ENCODE measurements around the gene SCNM1. TPM values are rescaled to one million over a fixed set of nuclear protein-coding genes. Genes with fewer than 3 reads are reported as not detected.

SCNM1 gene
- total RNA-seq, 2 donors from 2014 or later: 16.2 to 28.0 TPM

DNA sequence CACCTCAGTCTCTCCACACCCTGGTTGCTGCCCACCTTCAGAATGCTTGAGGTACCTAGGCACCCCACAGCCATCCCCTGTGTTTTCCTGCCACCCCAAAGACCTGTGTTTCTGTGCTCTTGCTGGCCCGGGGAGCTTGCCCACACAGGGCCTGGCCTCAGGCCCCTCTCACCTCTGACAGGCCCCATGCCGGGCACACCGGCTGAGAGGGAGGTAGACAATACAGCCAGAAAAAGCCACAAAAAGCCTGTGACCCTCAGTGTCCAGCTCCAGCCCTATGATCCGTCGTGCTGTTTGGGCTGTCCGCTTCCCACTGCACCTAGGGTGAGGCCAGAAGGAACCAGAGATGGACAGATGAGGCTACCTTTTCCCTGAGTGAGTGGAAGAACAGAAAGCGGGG, 31.0 kb upstream of the SCNM1 start:
- Histone ChIP-seq H3K36me3 (replicated peaks in 1 of 2; ENCODE audit: insufficient read depth in 1 of 2, low read depth in 2 of 2) (no peaks in the 10 kb centered on the region), H3K4me1 (peaks cover 17% of the 10 kb centered on the region), H3K4me3 (no peak overlapping the region), H3K27me3 (peaks cover 0 to 23% of the 10 kb centered on the region in 2 donors), H3K9me3 (no peaks in the 10 kb centered on the region), H3K27ac (no peak overlapping the region)
- TF ChIP-seq, protein P1, sequence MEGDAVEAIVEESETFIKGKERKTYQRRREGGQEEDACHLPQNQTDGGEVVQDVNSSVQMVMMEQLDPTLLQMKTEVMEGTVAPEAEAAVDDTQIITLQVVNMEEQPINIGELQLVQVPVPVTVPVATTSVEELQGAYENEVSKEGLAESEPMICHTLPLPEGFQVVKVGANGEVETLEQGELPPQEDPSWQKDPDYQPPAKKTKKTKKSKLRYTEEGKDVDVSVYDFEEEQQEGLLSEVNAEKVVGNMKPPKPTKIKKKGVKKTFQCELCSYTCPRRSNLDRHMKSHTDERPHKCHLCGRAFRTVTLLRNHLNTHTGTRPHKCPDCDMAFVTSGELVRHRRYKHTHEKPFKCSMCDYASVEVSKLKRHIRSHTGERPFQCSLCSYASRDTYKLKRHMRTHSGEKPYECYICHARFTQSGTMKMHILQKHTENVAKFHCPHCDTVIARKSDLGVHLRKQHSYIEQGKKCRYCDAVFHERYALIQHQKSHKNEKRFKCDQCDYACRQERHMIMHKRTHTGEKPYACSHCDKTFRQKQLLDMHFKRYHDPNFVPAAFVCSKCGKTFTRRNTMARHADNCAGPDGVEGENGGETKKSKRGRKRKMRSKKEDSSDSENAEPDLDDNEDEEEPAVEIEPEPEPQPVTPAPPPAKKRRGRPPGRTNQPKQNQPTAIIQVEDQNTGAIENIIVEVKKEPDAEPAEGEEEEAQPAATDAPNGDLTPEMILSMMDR (IDR thresholded peaks at IDR 0.05): no peak
- TF ChIP-seq POLR2A (IDR thresholded peaks at IDR 0.05): no peak
- ATAC-seq: no peak
- WGBS, 2 donors: 91 to 95% methylated on average over 3 to 7 of the region's 7 CpGs
- intact Hi-C loops (cut with DNase I): no loop called here
- DNase-seq: no peak

DNA sequence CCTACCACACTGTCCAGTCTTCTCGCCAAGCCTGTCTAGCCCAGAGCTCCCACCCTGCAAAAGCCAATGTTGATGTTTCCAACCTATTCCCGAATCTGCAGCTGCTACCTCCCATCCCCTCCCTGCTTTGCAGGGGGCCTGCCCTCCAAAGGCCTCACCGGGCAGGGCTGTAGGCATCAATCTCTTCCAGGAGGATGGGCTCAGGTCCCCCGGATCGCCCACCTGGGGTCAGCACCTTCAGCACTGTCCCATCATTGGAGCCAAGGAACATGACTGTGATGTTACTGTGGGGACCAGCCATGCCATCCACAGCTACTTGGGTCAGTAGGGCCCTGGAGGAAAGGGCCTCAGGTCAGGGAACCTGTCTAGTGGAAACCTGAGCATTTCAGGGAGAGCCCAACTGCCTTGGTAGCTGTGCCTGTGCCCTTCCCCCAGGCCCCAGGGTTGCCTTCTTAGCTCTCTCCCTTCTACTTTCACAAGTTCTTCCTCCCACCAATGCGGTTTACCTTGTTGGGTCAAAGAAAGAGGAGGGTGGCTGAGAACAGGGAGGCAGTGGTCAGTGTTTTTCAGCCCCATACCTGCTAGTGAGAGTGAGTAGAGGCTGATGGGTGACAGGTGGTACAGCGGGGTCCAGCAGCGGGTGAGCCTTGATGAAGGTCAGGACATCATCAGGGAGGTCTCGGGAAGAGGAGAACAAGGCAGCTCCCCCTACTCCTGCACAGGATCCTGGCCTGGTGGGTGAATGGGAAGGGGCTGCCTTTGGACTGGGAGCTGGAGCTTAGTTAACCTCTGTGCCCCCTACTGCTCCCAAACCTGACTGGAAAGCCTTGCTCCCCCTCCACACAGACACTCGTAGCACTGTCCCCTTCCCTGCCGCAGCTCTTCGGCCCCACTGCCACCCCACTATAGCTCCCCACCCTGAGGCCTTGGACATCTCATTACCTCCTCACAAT, 30.2 kb upstream of the SCNM1 start:
- H3K4me1 ChIP-seq: peaks cover 17% of the 10 kb centered on the region
- H3K36me3 ChIP-seq (replicated peaks in 1 of 2; ENCODE audit: insufficient read depth in 1 of 2, low read depth in 2 of 2): no peaks in the 10 kb centered on the region
- no peak overlapping the region for H3K4me3 ChIP-seq
- intact Hi-C loops (cut with DNase I): no loop called here
- peaks cover 0 to 22% of the 10 kb centered on the region in 2 donors for H3K27me3 ChIP-seq
- H3K9me3 ChIP-seq: no peaks in the 10 kb centered on the region
- no peak for ATAC-seq
- no peak for DNase-seq
- TF ChIP-seq POLR2A (IDR thresholded peaks at IDR 0.05): no peak
- TF ChIP-seq, protein P1 (IDR thresholded peaks at IDR 0.05): no peak
- WGBS, 2 donors: 85 to 87% methylated on average over 12 of the region's 12 CpGs
- no peak overlapping the region for H3K27ac ChIP-seq

DNA sequence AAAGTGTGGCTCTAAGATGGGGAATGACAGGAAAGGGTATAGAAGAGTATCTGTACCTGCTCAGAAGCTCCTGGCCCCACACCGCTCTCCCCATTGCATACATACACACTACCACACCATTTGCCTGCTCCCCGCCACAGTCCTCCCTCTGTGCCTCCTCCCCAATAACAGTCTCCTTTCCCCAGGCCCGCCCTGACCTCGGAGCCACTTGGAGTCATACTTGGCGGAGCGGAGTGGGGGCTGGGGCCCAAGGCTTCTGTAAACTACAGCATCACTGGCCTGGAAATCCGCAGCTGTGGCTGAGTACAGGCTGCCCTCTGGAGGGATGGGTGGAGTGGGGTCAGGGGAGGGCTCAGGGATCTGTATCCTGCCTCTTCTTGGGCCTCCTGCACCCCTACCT, 28.2 kb upstream of the SCNM1 start:
- ATAC-seq: no peak
- WGBS, 2 donors: 88 to 97% methylated on average over 6 to 7 of the region's 7 CpGs
- Histone ChIP-seq H3K27me3 (peaks cover 0 to 2% of the 10 kb centered on the region in 2 donors), H3K9me3 (no peaks in the 10 kb centered on the region), H3K27ac (no peak overlapping the region), H3K4me1 (peaks cover under 1% of the 10 kb centered on the region), H3K4me3 (no peak overlapping the region), H3K36me3 (replicated peaks in 1 of 2; ENCODE audit: insufficient read depth in 1 of 2, low read depth in 2 of 2) (no peaks in the 10 kb centered on the region)
- TF ChIP-seq POLR2A (IDR thresholded peaks at IDR 0.05): no peak
- TF ChIP-seq, protein P1 (IDR thresholded peaks at IDR 0.05): no peak
- intact Hi-C loops (cut with DNase I): no loop called here
- no peak for DNase-seq

DNA sequence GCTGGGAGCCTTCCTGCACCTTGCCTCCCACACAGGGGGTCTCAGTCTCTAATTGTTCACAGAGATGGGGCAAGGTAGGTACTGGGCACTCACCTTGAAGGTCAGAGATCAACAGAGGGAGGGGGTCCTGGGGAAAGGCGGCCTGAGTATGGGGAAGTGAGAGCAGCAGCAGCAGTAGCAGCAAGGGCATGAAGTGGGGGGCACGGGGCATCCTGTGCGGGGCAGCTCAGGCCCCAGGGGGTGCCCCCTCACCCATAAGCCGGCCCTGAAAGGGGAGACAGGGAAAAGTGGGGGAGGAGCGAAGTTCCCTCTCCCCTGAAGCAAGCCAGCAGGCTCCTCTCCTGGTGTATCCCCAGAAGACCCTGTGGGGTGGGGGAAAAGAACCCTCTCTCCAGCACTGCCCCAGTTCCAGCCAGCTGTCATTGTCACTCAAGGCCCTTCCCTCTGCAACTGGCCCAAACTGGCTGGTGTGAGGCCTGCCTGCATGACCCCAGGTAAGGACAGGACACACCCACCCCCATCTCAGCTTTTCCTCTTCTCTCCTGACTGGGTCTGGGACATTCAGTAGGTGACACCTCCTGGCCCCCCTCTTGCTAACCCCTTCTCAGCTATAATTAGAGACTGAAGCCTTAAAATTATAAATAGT, 23.4 kb upstream of the SCNM1 start:
- ATAC-seq: no peak
- DNase-seq: no peak
- H3K27ac ChIP-seq: no peak overlapping the region
- intact Hi-C loops (cut with DNase I): no loop called here
- no peaks in the 10 kb centered on the region for H3K9me3 ChIP-seq
- peaks cover 21% of the 10 kb centered on the region for H3K4me1 ChIP-seq
- H3K4me3 ChIP-seq: no peak overlapping the region
- H3K27me3 ChIP-seq: no peaks in the 10 kb centered on the region
- TF ChIP-seq, protein P1 (IDR thresholded peaks at IDR 0.05): no peak
- no peak for TF ChIP-seq POLR2A (IDR thresholded peaks at IDR 0.05)
- H3K36me3 ChIP-seq (replicated peaks in 1 of 2; ENCODE audit: insufficient read depth in 1 of 2, low read depth in 2 of 2): no peaks in the 10 kb centered on the region
- 45 to 73% methylated on average over 2 to 5 of the region's 5 CpGs for WGBS, 2 donors

All from body of pancreas (tissue), 4 donors.